ENCODE measurements around the gene PLCE1.
A peak's percentile ranks its signal among the peaks of the same experiment; 100 is the strongest.

Gene PLCE1

GRCh38 chr10:94029955-94030354 is 36.2 kb downstream of the PLCE1 start:
- Histone ChIP-seq H3K4me2 (no peak overlapping the region), H3K9me3 (replicated peaks in 1 of 11) (peaks cover 40 to 64% (median 49%) of the 10 kb centered on the region in 11 experiments), H3K9ac (no peak overlapping the region), H3K4me1 (no peaks in the 10 kb centered on the region), H4K20me1 (no peaks in the 10 kb centered on the region), H3K36me3 (no peaks in the 10 kb centered on the region), H3K27ac (no peak overlapping the region), H3K27me3 (no peaks in the 10 kb centered on the region), H3K4me3 (no peak overlapping the region; a peak in 1 of 20 replicates)
- no peak for TF ChIP-seq Cebpa-rat (IDR thresholded peaks at IDR 0.05)

- H3K27ac ChIP-seq = no peak overlapping the region
- H3K4me3 ChIP-seq = no peak overlapping the region
- H3K36me3 ChIP-seq = no peaks in the 10 kb centered on the region
- TF ChIP-seq Cebpa-rat (IDR thresholded peaks at IDR 0.05) = no peak
- no peaks in the 10 kb centered on the region for H3K27me3 ChIP-seq
- H3K9me3 ChIP-seq (replicated peaks in 1 of 11) = peaks cover 0 to 8% (median 2%) of the 10 kb centered on the region in 11 experiments; a peak in 6 of 22 replicates
- H3K4me1 ChIP-seq = peaks cover 0 to 5% (median 0%) of the 10 kb centered on the region in 10 experiments; a peak in 1 of 20 replicates
- no peak overlapping the region for H3K4me2 ChIP-seq
- no peak overlapping the region for H3K9ac ChIP-seq
- no peaks in the 10 kb centered on the region for H4K20me1 ChIP-seq
These were observed 42.4 kb downstream of the PLCE1 start for GRCh38 chr10:94035982-94036765.

GRCh38 chr10:94036766-94037033 is 43.0 kb downstream of the PLCE1 start:
- Histone ChIP-seq H3K4me2 (no peak overlapping the region), H3K27me3 (no peaks in the 10 kb centered on the region), H3K4me1 (peaks cover 0 to 5% (median 0%) of the 10 kb centered on the region in 10 experiments; a peak in 1 of 20 replicates)

GRCh38 chr10:94037286-94037685 is 43.6 kb downstream of the PLCE1 start:
- H4K20me1 ChIP-seq = no peaks in the 10 kb centered on the region
- TF ChIP-seq Cebpa-rat (IDR thresholded peaks at IDR 0.05) = no peak
- H3K4me2 ChIP-seq = no peak overlapping the region
- H3K27me3 ChIP-seq = no peaks in the 10 kb centered on the region
- no peaks in the 10 kb centered on the region for H3K9me3 ChIP-seq (replicated peaks in 1 of 11)
- no peak overlapping the region for H3K27ac ChIP-seq
- no peak overlapping the region for H3K4me3 ChIP-seq
- no peak overlapping the region for H3K9ac ChIP-seq
- H3K4me1 ChIP-seq = peaks cover 0 to 5% (median 0%) of the 10 kb centered on the region in 10 experiments; a peak in 3 of 20 replicates
- no peaks in the 10 kb centered on the region for H3K36me3 ChIP-seq

More at GRCh38 chr10:94036766-94037033, 43.0 kb downstream of the PLCE1 start:
- Histone ChIP-seq H3K36me3 (no peaks in the 10 kb centered on the region), H3K9me3 (replicated peaks in 1 of 11) (0 out of 22 replicates have a peak, but pooled peaks cover 0 to 3% (median 0%) of the 10 kb centered on the region in 11 experiments), H4K20me1 (no peaks in the 10 kb centered on the region), H3K27ac (no peak overlapping the region), H3K4me3 (no peak overlapping the region), H3K9ac (no peak overlapping the region)
- TF ChIP-seq Cebpa-rat (IDR thresholded peaks at IDR 0.05) = no peak

- H3K36me3 ChIP-seq = no peaks in the 10 kb centered on the region
- H3K4me1 ChIP-seq = peaks cover 0 to 7% (median 0%) of the 10 kb centered on the region in 10 experiments; a peak in 3 of 20 replicates
- no peak overlapping the region; a peak in 1 of 22 replicates for H3K4me2 ChIP-seq
- H3K9ac ChIP-seq = no peak overlapping the region
- no peaks in the 10 kb centered on the region for H3K27me3 ChIP-seq
- H3K27ac ChIP-seq = no peak overlapping the region
- H3K9me3 ChIP-seq (replicated peaks in 1 of 11) = no peaks in the 10 kb centered on the region
- H4K20me1 ChIP-seq = no peaks in the 10 kb centered on the region
- no peak overlapping the region for H3K4me3 ChIP-seq
- no peak for TF ChIP-seq Cebpa-rat (IDR thresholded peaks at IDR 0.05)
These were observed 44.3 kb downstream of the PLCE1 start for GRCh38 chr10:94038024-94038423.

GRCh38 chr10:94041206-94041605 is 47.5 kb downstream of the PLCE1 start:
- Histone ChIP-seq H3K9ac (no peak overlapping the region), H3K4me2 (no peak overlapping the region), H3K4me1 (peaks cover 0 to 7% (median 0%) of the 10 kb centered on the region in 10 experiments; a peak in 3 of 20 replicates), H3K27me3 (no peaks in the 10 kb centered on the region), H3K4me3 (no peak overlapping the region), H3K27ac (no peak overlapping the region), H4K20me1 (no peaks in the 10 kb centered on the region), H3K36me3 (no peaks in the 10 kb centered on the region), H3K9me3 (replicated peaks in 1 of 11) (no peaks in the 10 kb centered on the region)
- 0 out of 22 replicates have a peak, but pooled peaks of 1 of the 11 experiments have one; percentile 9 for TF ChIP-seq Cebpa-rat (IDR thresholded peaks at IDR 0.05)

GRCh38 chr10:94042001-94042833 is 48.5 kb downstream of the PLCE1 start:
- H3K4me2 ChIP-seq = peak overlapping the region in 2 of 11 experiments; percentile 6 to 17; a peak in 2 of 22 replicates
- peaks cover 0 to 7% (median 0%) of the 10 kb centered on the region in 10 experiments; a peak in 3 of 20 replicates for H3K4me1 ChIP-seq
- no peaks in the 10 kb centered on the region for H4K20me1 ChIP-seq
- no peaks in the 10 kb centered on the region for H3K9me3 ChIP-seq (replicated peaks in 1 of 11)
- no peak overlapping the region for H3K4me3 ChIP-seq
- no peak overlapping the region for H3K9ac ChIP-seq
- no peak overlapping the region for H3K27ac ChIP-seq
- no peaks in the 10 kb centered on the region for H3K27me3 ChIP-seq
- H3K36me3 ChIP-seq = no peaks in the 10 kb centered on the region
- no peak for TF ChIP-seq Cebpa-rat (IDR thresholded peaks at IDR 0.05)

GRCh38 chr10:94042834-94043175 is 49.1 kb downstream of the PLCE1 start:
- Histone ChIP-seq H3K4me2 (no peak overlapping the region), H3K4me3 (no peak overlapping the region), H3K27me3 (no peaks in the 10 kb centered on the region), H4K20me1 (no peaks in the 10 kb centered on the region), H3K4me1 (peaks cover 0 to 7% (median 0%) of the 10 kb centered on the region in 10 experiments; a peak in 3 of 20 replicates), H3K9ac (no peak overlapping the region), H3K27ac (no peak overlapping the region), H3K36me3 (no peaks in the 10 kb centered on the region), H3K9me3 (replicated peaks in 1 of 11) (no peaks in the 10 kb centered on the region)
- no peak for TF ChIP-seq Cebpa-rat (IDR thresholded peaks at IDR 0.05)

All from BLaER1 treated with 17β-estradiol and CSF1 and Interleukin-3, amounts not matched to agents 10 nM and 100 nM (cell line).